ENCODE results near the gene GOLGA7B. TPM values are rescaled to one million over a fixed set of nuclear protein-coding genes. Genes with fewer than 3 reads are reported as not detected.

Gene GOLGA7B
- total and polyA plus RNA-seq, 9 of the 15 experiments (the other 6 are each of a cell fraction or from before 2014, with no cell fraction given): 0.03 to 0.07 (median 0.04) TPM; not detected in 3

DNA sequence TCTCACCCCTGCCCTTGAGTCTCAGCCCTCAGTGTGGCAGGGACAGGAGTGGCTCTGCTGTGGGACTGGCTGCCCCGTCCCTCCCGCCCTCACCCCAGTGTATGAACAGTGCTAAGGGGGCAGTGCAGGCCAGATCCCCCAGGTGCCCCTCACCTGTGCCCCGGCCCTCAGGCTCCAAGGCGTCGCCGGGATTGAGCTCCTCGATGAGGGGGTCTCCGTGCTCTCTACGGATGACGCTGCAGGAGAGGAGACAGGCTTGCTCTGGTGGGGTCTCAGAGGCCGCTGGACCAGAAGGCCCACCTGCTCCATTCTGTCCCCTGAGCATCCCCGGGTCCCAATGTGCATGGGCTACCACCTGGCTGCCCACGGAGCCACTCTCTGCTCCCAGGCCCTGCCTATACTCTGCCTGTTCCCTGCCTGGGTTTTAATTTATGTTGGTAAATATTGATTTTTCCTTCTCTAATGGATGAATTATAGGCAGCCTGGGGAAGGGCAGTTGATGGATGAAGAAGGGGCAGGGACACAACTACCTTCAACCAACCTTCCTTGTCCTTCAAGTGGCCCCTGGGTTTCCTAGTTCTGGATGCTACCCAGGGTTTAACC is 47.2 kb downstream of the GOLGA7B start (continued):
- no peak for TF ChIP-seq MYC (IDR thresholded peaks at IDR 0.05; ENCODE audit: low read depth, low read length)
- TF ChIP-seq MYC (CRISPR knock-in tag; IDR thresholded peaks at IDR 0.05; ENCODE audit: borderline replicate concordance, low read depth): no peak
- no peak for TF ChIP-seq NR1H2 (CRISPR knock-in tag; IDR thresholded peaks at IDR 0.05)

- in situ Hi-C loops (cut with MboI): no loop called here
- POLR2A ChIA-PET: interaction anchor here (1.2 kb wide), 1 partner anchor 33 kb away, joined by 3 read pairs; no protein-coding TSS in a partner anchor
- WGBS (ENCODE audit: insufficient coverage, low coverage, missing lambda C conversion rate): 0% methylated on average over 4 of the region's 4 CpGs
- TF ChIP-seq NFIC (IDR thresholded peaks at IDR 0.05) (peak; percentile 62), TCF3 (CRISPR knock-in tag; IDR thresholded peaks at IDR 0.05) (peak; percentile 16; the same call in 1 of the 2 replicates), FOXK2 (conservative IDR thresholded peaks at IDR 0.05 in 1 of 2, IDR thresholded peaks at IDR 0.05 in 1 of 2; ENCODE audit: low read depth in 2 of 2) (peak; percentile 94 to 95), BMI1 (IDR thresholded peaks at IDR 0.05; ENCODE audit: low read length) (no peak), BCL6 (CRISPR knock-in tag; IDR thresholded peaks at IDR 0.05) (no peak), CBFA2T3 (IDR thresholded peaks at IDR 0.05) (0 out of 2 replicates have a peak, but pooled peaks have one; percentile 22), EP300 (IDR thresholded peaks at IDR 0.05; ENCODE audit: low read length) (peak; percentile 27; the same call in 1 of the 2 replicates), ZNF224 (CRISPR knock-in tag; IDR thresholded peaks at IDR 0.05) (no peak), ARID1B (IDR thresholded peaks at IDR 0.05) (peak; percentile 13; the same call in 1 of the 2 replicates), OTX1 (CRISPR knock-in tag; IDR thresholded peaks at IDR 0.05) (no peak)
- TF ChIP-seq, protein P1, sequence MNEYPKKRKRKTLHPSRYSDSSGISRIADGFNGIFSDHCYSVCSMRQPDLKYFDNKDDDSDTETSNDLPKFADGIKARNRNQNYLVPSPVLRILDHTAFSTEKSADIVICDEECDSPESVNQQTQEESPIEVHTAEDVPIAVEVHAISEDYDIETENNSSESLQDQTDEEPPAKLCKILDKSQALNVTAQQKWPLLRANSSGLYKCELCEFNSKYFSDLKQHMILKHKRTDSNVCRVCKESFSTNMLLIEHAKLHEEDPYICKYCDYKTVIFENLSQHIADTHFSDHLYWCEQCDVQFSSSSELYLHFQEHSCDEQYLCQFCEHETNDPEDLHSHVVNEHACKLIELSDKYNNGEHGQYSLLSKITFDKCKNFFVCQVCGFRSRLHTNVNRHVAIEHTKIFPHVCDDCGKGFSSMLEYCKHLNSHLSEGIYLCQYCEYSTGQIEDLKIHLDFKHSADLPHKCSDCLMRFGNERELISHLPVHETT (CRISPR knock-in tag; conservative IDR thresholded peaks at IDR 0.05 in 1 of 2, IDR thresholded peaks at IDR 0.05 in 1 of 2): 0 out of 4 replicates have a peak, but pooled peaks of 1 of the 2 experiments have one; percentile 28
These were observed 48.8 kb downstream of the GOLGA7B start for GRCh38 chr10:97898429-97898828.

More at GRCh38 chr10:97898429-97898828, 48.8 kb downstream of the GOLGA7B start:
- no peaks in the 10 kb centered on the region for H4K20me1 ChIP-seq (replicated peaks; ENCODE audit: control insufficient read depth, insufficient read depth, low read length)
- no TSS peak for BruUV-seq (replicated peaks)
- no peaks in the 10 kb centered on the region for H3K79me2 ChIP-seq (ENCODE audit: control insufficient read depth, insufficient read depth, low read length)
- FAIRE-seq: no peak
- no peak overlapping the region for H3K4me3 ChIP-seq
- no peaks in the 10 kb centered on the region for H3K9me3 ChIP-seq (replicated peaks; ENCODE audit: control insufficient read depth, insufficient read depth, low read depth, low read length)
- H3K36me3 ChIP-seq (ENCODE audit: control insufficient read depth, insufficient read depth, low read length): no peaks in the 10 kb centered on the region
- peak; percentile 25 to 53 (median 49) for DNase-seq (ENCODE audit: extremely low read depth in 1 of 4, low spot score in 3 of 4)
- peak; percentile 72 for ATAC-seq
- no peaks in the 10 kb centered on the region for H3K9me1 ChIP-seq (ENCODE audit: control insufficient read depth, insufficient read depth, low read length)
- CTCF ChIA-PET (ENCODE audit: low intra/inter-chr PET ratio): no interaction called here
- intact Hi-C loops (cut with micrococcal nuclease): no loop called here
- H3K27me3 ChIP-seq (ENCODE audit: control insufficient read depth in 2 of 2, insufficient read depth in 2 of 2, low read length in 2 of 2): peaks cover 4 to 26% of the 10 kb centered on the region in 2 experiments; a peak in 2 of 5 replicates
- H3K27ac ChIP-seq (ENCODE audit: extremely low read depth, low read depth, low read length): no peak overlapping the region; the same call in 2 of the 3 replicates
- peaks cover 8 to 11% of the 10 kb centered on the region in 2 experiments; a peak in 4 of 5 replicates for H3K4me1 ChIP-seq (replicated peaks in 1 of 2; ENCODE audit: control insufficient read depth in 2 of 2, insufficient read depth in 2 of 2, low read length in 2 of 2)
- no peak overlapping the region; the same call in 1 of the 2 replicates for H3K4me2 ChIP-seq (ENCODE audit: insufficient read depth, low read length)
- peak overlapping the region; percentile 68 for H2AFZ ChIP-seq (ENCODE audit: low read depth, low read length)
- no peak overlapping the region for H3K9ac ChIP-seq (ENCODE audit: insufficient read depth in 1 of 2, low read depth in 2 of 2, low read length in 2 of 2)

Data from K562 (cell line).